ENCODE data around the gene PEF1.

The PEF1 gene

DNA sequence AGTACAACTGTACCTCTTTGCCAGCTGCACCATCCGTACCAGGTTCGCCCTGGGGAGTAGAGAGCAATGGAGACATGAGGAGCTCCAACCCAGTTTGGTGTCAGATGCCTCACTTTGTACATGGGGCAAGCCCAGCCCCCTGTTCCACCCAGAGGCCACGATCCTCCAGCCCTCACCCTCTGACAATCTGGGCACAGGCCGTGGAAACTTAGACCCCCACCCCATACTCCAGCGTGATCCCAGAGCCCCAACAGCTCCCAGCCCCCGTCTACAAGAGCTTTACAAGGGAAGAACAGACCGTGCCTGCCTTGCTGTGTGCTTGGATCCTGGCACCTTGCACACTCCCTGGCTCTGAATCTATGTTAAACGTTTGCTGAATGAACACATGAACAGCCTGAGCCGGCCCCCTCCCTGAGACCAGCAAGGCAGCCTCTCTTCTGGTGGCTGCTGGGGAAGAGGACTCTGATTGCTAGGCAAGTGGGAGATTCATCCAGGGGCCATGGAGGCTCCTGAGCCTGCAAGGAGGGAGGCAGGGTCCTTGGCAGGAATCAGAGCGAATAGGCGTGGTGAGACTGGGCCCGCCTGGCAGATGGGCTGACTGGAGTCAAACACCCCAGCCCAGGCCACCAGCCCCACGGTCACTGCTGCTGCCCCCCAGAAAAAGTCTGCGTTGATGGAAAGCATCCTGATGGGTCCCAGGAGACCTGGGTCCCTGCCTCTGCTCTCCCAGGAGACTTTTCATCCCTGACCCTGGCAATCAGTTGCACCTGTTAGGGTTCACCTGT is 12.5 kb upstream of the PEF1 start:
- in situ Hi-C loops (cut with MboI; ENCODE audit: low sequenced_read_pairs) = loop anchor here (25.0 kb wide), 1 partner anchor 305 kb away; no protein-coding TSS in a partner anchor

DNA sequence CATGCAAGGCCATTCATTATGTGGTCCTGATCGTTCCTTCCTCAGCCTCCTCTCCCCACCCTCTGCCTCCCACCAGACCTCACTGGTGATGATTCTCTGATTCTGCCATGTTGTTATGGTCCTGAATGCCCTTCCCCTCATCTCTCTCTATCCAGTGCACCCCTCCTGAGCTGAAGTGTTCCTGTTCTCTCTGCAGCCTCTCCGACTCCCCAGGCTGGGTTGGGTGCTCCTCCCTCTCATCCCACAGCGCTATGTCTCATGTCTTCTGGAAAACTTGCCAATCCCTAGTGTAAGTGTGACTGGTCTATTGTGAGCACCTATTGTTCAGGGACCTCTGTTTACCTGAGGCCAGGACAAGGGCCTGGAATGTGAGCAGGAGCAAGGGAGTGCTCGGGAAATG is 11.1 kb upstream of the PEF1 start:
- in situ Hi-C loops (cut with MboI; ENCODE audit: low sequenced_read_pairs) = loop anchor here (25.0 kb wide), 1 partner anchor 307 kb away; no protein-coding TSS in a partner anchor

DNA sequence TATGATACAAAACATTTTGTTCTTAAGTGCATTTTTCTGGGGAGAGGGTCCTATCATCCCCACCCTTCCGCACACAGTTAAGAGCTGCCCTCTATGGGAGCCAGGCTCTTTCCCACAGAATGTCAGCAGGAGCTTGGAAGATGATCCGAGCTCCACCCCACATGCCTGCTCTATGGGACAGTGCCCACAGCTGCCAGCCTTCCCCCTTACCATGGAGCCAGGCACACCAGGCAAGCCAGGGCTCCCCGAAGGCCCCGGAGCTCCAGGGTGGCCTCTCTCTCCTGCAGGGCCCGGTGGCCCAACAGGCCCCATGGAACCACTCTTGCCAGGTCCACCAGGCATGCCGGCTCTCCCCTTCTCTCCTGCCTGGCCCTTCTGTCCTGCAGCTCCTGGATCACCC is 10.4 kb upstream of the PEF1 start:
- in situ Hi-C loops (cut with MboI; ENCODE audit: low sequenced_read_pairs) = loop anchor here (25.0 kb wide), 1 partner anchor 307 kb away; no protein-coding TSS in a partner anchor

DNA sequence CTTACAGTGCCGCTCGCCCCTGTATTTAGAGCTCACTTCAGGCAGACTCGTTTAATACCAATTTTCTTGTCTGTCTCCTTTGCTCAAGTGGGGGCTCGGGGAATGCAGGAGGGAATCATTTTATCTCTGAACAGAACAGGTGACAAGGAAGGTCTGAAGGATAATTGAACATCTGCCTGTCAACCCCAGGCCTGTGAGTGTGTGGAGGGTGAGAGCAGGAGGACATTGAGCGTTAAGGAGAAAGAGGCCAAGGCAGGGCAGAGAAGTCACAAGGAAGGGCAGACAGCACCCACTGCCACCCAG is 9.7 kb upstream of the PEF1 start:
- in situ Hi-C loops (cut with MboI; ENCODE audit: low sequenced_read_pairs) = loop anchor here (25.0 kb wide), 1 partner anchor 308 kb away; no protein-coding TSS in a partner anchor

GRCh38 chr1:31653717-31654473 is 9.2 kb upstream of the PEF1 start:
- in situ Hi-C loops (cut with MboI; ENCODE audit: low sequenced_read_pairs) = loop anchor here (25.0 kb wide), 1 partner anchor 308 kb away; no protein-coding TSS in a partner anchor

GRCh38 chr1:31652891-31653499 is 8.3 kb upstream of the PEF1 start:
- in situ Hi-C loops (cut with MboI; ENCODE audit: low sequenced_read_pairs) = loop anchor here (25.0 kb wide), 1 partner anchor 309 kb away; no protein-coding TSS in a partner anchor

DNA sequence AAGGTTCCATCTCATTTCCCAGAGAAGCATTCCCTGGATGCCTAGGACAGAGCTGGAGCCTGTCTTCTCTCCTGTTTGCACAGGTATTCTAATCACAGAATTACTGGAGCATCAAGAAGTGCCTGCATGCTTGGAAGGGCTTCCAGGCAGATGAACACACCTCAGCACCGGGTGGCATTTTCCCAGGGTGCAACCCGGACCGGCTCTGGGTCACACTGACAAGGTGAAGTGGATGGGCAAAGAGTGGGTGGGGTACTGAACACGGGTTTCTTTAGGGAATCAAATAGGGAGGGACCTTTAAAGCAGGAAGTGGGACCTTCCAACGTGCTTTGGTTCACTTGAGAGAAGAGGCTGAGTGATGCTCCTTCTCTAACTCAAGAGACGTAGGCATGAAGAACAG is 7.1 kb upstream of the PEF1 start:
- in situ Hi-C loops (cut with MboI; ENCODE audit: low sequenced_read_pairs) = loop anchor here (25.0 kb wide), 1 partner anchor 311 kb away; no protein-coding TSS in a partner anchor

DNA sequence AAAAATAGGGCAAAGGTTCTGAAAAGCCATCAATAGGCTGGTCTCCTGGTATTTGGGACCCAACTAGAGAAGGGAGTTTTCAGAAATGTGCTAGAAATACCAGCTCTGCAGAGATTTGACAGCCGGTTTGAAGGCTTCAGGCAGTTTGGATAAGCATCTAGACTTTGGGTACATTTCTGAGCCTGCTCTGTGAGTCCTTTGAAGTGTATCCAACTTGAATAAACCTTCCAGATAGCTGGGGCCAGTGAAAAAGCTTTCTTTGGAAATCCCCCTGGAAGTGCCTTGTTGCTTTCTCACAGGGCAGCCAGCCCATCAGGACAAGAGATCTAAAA is 6.4 kb upstream of the PEF1 start:
- in situ Hi-C loops (cut with MboI; ENCODE audit: low sequenced_read_pairs) = loop anchor here (25.0 kb wide), 1 partner anchor 311 kb away; no protein-coding TSS in a partner anchor

- in situ Hi-C loops (cut with MboI; ENCODE audit: low sequenced_read_pairs) = loop anchor here (25.0 kb wide), 1 partner anchor 312 kb away; no protein-coding TSS in a partner anchor
These were observed 5.7 kb upstream of the PEF1 start for GRCh38 chr1:31650161-31651088.

DNA sequence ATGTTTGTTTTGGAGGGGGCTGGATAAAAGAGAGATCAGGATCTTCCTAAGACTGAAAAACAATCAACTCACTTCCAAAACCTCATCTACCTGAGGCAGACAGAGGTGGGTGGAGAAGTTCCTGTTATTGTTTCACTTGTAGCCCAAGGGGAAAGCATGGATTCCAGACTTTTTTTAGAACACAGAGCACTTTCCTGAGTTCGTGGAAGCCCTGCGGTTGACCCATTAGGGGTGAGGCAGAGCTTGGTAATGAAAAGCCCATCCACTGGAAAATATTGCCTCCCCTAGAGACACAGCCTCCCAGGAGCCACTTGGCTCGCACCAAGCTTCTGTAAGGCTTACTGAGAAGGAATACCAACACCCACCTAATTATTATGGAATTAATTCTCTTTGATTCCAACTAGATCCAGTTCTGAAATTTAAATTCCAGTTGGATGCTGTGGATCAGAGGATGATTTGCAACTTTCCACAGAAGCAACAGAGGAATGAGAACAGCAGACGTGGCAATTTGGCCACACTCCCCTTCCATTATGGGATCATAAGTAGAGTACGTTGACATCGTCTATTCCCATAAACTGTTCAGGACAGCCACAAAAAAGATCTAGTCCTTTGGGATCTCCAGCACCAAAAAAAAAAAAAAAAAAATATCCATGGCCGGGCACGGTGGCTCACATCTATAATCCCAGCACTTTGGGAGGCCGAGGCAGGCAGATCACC is 4.1 kb upstream of the PEF1 start:
- in situ Hi-C loops (cut with MboI; ENCODE audit: low sequenced_read_pairs) = no loop called here

DNA sequence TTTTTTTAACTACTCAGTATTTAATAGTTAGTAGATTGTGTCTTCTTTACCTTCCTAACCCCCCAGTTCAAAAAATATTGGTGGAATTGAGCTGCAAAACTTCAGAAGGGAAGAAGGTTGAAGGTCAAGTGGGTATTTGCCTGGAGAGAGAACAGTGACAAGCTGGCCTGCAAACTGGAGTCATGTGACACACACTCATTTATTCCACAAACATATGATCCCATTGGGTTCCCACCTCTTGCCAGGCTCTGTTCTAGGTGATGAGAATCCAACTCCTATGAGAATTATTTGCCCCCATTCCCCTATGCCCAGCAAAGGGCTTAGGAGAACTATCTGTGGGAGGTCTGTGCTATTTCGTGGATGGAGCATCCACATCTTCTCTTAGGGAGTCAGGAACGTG is 3.5 kb upstream of the PEF1 start:
- in situ Hi-C loops (cut with MboI; ENCODE audit: low sequenced_read_pairs) = no loop called here

DNA sequence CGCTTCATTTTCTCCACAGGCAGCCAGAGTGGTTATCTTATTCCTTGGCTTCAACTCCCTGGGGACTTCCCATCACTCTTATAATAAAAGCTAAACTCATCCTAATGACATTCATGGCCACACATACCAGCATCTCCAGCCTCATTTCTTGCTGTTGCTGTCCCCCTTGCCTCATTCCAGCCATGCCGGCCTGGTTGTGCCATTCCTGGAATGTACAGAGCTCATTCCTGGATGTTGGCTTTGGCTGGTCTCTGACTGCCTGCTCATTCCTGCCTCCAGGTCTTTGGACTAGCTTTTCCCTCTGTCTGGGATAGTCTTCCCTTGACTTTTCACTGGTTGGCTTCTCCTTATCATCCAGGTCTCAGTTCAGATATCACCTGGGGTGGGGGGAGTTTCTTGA is 2.4 kb upstream of the PEF1 start:
- in situ Hi-C loops (cut with MboI; ENCODE audit: low sequenced_read_pairs) = no loop called here

GRCh38 chr1:31646259-31646960 is 1.7 kb upstream of the PEF1 start:
- in situ Hi-C loops (cut with MboI; ENCODE audit: low sequenced_read_pairs) = no loop called here

- in situ Hi-C loops (cut with MboI; ENCODE audit: low sequenced_read_pairs) = no loop called here
These were observed 545 bp upstream of the PEF1 start for GRCh38 chr1:31645274-31645568.

GRCh38 chr1:31643976-31644559 is 608 bp downstream of the PEF1 start:
- in situ Hi-C loops (cut with MboI; ENCODE audit: low sequenced_read_pairs) = no loop called here

GRCh38 chr1:31642897-31643296 is 1.8 kb downstream of the PEF1 start:
- in situ Hi-C loops (cut with MboI; ENCODE audit: low sequenced_read_pairs) = no loop called here

GRCh38 chr1:31642366-31642765 is 2.3 kb downstream of the PEF1 start:
- in situ Hi-C loops (cut with MboI; ENCODE audit: low sequenced_read_pairs) = no loop called here

- in situ Hi-C loops (cut with MboI; ENCODE audit: low sequenced_read_pairs) = no loop called here
These were observed 3.7 kb downstream of the PEF1 start for GRCh38 chr1:31640964-31641363.

DNA sequence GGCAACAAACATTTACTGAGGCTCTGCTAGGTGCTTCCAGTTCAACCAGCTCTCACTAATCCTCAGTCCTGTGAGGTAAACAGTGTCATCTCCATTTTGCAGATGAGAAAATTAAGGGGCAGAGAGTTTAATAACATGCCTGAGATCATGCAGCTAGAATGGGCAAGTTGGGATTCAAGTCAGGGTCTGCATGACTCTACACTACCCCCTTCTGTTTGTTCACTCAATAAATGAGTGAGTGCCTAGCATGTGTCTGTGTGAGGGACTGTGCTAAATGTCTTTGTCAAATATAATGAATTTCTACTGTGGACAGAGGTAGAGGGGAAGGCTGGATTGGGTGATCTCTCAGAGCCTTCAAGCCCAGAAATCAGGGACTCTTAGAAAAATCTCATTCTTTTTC is 4.5 kb downstream of the PEF1 start:
- in situ Hi-C loops (cut with MboI; ENCODE audit: low sequenced_read_pairs) = no loop called here
